ENCODE data around the gene GRM8.

- TF ChIP-seq TCF7L2 (IDR thresholded peaks at IDR 0.05; ENCODE audit: low read depth, low read length): no peak
- no peak for TF ChIP-seq CTCF (IDR thresholded peaks at IDR 0.05)
- TF ChIP-seq SIN3A (IDR thresholded peaks at IDR 0.05; ENCODE audit: borderline replicate concordance, insufficient read depth, low read depth, low read length): no peak
- TF ChIP-seq POLR2AphosphoS5 (IDR thresholded peaks at IDR 0.05; ENCODE audit: low read depth, low read length): no peak
- no peak for TF ChIP-seq REST (IDR thresholded peaks at IDR 0.05; ENCODE audit: insufficient read depth in 1 of 2, low read depth in 2 of 2, low read length in 1 of 2)
These were observed 562.6 kb downstream of the GRM8 start for GRCh38 chr7:126690104-126690503.
